GM21515 (cell line): Measurements from ENCODE around the gene ZCWPW1.

Experiments used
- ATAC-seq: cut with Tn5 transposase; IDR thresholded peaks from one replicate; pipeline ENCODE4 v1.9.1; 2021; ENCODE audit not compliant: unreplicated experiment

ZCWPW1 gene

GRCh38 chr7:100433276-100433591, 4.7 kb upstream of the ZCWPW1 start:
- ATAC-seq, result no peak

GRCh38 chr7:100432621-100433275, 4.2 kb upstream of the ZCWPW1 start:
- no peak for ATAC-seq

- ATAC-seq, result no peak
These were observed 3.5 kb upstream of the ZCWPW1 start for GRCh38 chr7:100432053-100432452.

- ATAC-seq, result no peak
These were observed 2.8 kb upstream of the ZCWPW1 start for GRCh38 chr7:100431286-100431735.

- no peak for ATAC-seq
These were observed 2.2 kb upstream of the ZCWPW1 start for GRCh38 chr7:100430493-100431285.

GRCh38 chr7:100429637-100430492, 1.4 kb upstream of the ZCWPW1 start, which contains the start of gene MEPCE:
Gene MEPCE (plus strand): TSS chr7:100429831. CDS start chr7:100430019, 188 bp downstream.
- peak; percentile 35 for ATAC-seq

- ATAC-seq, result peak; percentile 46
These were observed 599 bp upstream of the ZCWPW1 start for GRCh38 chr7:100428967-100429636.

GRCh38 chr7:100427762-100428198, 723 bp downstream of the ZCWPW1 start:
- ATAC-seq, result no peak

GRCh38 chr7:100426516-100426915, 2.0 kb downstream of the ZCWPW1 start:
- ATAC-seq, result no peak

GRCh38 chr7:100425347-100425746, 3.2 kb downstream of the ZCWPW1 start:
- no peak for ATAC-seq

GRCh38 chr7:100423315-100423714, 5.2 kb downstream of the ZCWPW1 start:
- ATAC-seq, result no peak

- ATAC-seq, result no peak
These were observed 8.8 kb downstream of the ZCWPW1 start for GRCh38 chr7:100419660-100420226.

- no peak for ATAC-seq
These were observed 9.4 kb downstream of the ZCWPW1 start for GRCh38 chr7:100418930-100419659.

GRCh38 chr7:100415448-100415847, 13.1 kb downstream of the ZCWPW1 start:
- ATAC-seq, result no peak

- no peak for ATAC-seq
These were observed 14.6 kb downstream of the ZCWPW1 start for GRCh38 chr7:100413889-100414288.

GRCh38 chr7:100413346-100413745, 15.2 kb downstream of the ZCWPW1 start:
- ATAC-seq, result no peak

- ATAC-seq, result no peak
These were observed 17.4 kb downstream of the ZCWPW1 start for GRCh38 chr7:100411101-100411500.

GRCh38 chr7:100407285-100408180, 21.0 kb downstream of the ZCWPW1 start:
- no peak for ATAC-seq

- ATAC-seq, result no peak
These were observed 21.7 kb downstream of the ZCWPW1 start for GRCh38 chr7:100406767-100407166.
